HG02763 (cell line): Measurements from ENCODE around the gene FBXO44.
"Not testable (repeated sequence)": the region's sequence is repeated elsewhere in the genome, so short reads cannot be mapped to it uniquely, and the experiment has no call there.

ENCODE experiments used
- ATAC-seq: cut with Tn5 transposase; IDR thresholded peaks from one replicate; pipeline ENCODE4 v1.9.1; 2021; ENCODE audit warnings: mild to moderate bottlenecking, moderate library complexity; ENCODE audit not compliant: unreplicated experiment

The FBXO44 gene

DNA sequence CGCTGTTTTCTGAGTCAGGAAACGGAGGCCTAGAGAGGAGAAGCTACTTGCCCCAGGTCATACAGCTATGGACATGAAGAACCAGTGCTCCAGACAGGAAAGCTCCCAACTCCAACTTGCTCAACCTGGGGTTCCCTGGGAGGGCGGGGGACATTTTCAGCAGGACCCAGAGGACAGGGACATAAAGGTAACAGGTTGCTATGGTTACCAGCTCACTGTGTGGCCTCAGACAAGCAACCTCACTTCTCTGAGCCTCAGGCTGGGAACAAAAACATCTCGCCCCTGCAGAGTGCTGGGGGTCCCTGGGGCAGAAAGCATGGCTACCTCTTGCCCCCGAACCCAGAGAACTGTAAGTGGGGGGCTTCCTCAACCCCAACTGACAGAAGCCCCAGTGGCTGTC is 16.6 kb upstream of the FBXO44 start:
- ATAC-seq, result no peak

DNA sequence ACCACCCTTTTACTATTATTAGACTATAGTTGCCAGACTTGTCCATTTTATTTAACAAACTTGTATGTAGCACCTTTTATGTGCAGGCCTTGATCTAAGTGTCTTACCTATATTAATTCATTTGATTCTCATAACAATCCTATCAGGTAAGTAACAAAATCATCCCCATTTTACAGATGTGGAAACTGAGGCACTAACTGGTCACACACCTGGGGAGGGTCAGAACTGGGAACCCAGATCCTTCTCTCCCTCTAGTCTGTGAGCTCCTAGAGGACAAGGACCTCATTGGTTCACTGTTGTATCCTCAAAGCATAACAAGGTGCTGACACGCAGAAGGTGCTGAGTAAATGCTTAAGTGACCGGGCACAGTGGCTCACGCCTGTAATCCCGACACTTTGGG is 15.3 kb upstream of the FBXO44 start:
- ATAC-seq, result no peak

DNA sequence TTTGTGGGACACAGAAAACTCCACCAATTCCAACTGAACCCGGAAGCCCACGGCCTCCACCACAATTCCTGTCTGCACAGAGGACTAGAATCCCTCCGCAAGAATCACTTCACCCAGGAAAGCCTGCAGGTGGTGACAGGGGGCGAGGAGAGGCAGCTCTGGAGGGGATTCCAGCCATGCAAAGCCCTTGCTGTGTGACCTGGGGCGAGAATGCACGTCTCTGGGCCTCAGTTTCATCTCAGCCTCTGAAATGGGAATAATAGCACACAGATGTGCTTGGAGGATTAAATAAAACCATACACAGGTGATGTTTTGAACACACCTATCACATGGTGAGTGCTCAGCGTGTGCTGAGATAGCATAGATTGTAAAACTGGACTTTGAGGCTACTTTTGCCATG is 14.6 kb upstream of the FBXO44 start:
- ATAC-seq, result no peak

DNA sequence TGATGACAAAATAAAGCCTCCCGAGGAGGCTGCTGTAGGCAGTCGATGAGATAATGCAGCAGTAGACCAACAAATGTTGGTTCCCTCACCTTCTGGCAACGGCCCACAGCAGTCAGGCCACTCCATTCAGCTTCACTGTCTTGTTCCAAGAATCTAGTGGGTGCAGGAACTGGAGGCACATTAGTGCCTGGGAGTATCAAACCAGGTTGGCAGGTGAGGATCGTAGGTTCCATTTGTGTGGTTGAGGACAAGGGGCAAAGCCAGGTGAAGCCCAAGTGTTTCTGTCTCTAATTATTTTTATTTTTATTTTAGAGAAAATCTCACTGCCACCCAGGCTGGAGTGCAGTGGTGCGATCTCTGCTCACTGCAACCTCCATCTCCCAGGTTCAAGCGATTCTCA is 13.7 kb upstream of the FBXO44 start:
- ATAC-seq, result no peak

DNA sequence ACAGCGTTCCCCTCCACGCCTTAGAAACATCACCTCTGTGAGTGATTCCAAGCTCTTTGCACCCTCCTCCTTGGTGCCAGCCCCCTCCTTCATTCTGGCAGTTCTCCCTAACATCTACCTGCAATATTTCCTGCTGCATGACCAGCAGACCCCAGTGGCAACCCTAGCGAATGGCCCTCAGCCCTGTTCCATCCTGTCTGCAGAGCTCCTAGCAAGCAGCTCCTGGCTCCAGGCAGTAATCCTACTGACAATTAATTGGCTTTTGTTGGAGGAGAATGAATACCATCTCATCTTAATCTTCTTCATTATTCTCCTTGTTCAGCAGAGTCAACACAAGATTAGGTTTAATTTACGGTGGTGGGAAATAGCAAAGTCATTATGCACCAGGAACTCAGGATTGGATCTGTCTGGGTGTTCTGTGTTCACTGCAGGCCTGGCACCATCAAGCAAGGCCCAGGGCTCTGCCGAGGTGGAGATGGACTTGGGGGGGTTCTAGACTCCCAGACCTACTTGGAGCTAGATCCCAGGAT is 12.8 kb upstream of the FBXO44 start:
- no peak for ATAC-seq

DNA sequence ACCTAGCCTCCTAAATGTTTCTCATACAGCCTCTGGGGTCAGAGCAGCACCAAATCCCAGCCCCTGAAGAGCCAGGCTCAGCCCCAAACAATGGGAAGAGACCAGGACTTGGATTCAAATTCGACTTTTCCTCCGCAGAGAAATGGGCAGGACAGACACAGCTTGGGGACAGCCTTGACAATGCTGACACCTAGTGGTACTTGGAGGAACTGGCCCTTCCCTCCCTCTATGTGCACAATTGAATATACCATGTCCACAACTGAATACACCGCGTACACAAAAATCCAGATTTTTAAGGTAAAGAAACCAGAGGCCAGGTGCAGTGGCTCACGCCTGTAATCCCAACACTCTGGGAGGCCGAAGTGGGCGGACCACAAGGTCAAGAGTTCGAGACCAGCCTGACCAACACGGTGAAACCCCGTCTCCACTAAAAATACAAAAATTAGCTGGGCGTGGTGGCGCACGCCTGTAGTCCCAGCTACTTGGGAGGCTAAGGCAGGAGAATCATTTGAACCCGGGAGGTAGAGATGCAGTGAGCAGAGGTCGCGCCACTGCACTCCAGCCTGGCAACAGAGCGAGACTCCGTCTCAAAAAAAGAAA is 12.2 kb upstream of the FBXO44 start:
- ATAC-seq, result not testable (repeated sequence)

DNA sequence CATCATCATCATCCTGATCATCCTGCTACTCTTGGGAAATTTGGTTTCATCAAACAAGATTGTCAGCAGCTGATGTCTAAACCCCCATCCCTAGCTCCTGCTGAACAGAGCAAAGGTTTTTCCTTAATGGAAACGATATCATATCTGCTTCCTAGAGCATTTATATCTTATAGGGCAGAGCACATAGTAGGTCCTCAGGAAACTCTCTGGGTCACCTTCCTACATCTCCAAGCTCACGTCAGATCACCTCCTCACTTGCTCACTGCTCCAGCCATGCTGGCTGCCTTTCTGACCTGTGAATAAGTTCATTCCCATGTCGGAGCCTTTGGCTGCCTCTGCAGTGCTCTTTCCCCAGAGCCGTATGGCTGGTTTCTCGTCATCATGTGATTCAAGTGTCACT is 10.9 kb upstream of the FBXO44 start:
- no peak for ATAC-seq

DNA sequence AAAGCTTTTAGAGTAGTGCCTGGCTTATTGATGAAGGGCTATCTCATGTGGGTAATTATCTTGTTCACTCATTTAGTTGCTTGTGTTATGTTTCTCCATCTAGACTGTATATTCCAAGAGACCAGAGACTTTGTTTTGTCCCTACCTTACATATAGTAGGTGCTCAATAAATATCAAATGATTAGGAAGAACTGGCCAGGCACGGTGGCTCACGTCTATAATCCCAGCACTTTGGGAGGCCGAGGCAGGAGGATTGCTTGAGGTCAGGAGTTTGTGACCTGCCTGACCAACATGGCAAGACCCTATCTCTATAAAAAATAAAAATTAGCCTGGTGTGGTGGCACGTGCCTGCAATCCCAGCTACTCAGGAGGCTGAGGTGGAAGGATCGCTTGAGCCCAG is 9.4 kb upstream of the FBXO44 start:
- ATAC-seq, result no peak

DNA sequence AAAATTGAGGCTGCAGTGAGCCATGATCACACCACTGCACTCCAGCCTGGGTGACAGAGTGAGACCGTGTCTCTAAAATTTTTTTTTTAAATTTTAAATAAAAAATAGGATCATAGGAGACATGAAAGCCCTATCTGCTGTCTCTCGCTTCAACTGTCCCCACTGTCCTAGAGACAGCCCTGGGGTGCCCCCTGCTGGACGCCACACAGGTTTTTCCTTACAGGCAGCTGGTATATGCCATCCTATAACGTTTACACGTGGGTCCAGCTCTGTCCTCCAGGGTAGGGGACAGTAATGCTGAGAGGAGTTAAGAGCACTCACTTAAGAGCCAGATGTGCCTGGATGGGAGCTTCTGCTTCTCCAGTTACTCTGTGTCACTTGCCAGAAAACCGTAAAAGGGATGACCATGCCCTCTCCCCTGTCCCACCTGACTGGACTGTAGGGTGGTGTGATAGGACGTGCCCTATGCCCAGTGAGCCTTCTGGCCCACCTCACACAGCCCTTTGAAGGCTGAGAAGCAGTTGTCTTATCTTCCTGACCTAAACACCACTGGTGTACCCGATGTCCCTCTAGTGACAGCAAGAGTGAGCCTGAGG is 8.9 kb upstream of the FBXO44 start:
- no peak for ATAC-seq

DNA sequence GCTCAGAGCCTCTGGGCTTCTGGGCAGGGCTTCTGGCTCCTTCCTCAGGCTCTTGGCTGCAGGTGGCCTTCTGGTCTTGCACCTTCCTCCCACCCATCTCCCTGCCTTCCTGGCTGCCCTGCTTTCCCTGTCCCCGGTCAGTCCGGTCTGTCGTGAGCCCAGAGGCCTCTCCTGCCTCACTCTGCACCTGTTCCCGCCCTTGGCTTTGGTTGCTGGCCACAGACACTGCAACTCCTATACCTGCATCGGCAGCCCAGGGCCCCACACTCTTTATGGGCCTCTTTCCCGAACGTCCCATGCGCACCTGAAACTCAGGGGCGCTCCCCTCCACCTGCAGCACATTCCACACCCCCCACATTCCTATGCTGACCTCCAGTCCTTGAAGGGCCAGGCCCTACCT is 8.4 kb upstream of the FBXO44 start:
- no peak for ATAC-seq

DNA sequence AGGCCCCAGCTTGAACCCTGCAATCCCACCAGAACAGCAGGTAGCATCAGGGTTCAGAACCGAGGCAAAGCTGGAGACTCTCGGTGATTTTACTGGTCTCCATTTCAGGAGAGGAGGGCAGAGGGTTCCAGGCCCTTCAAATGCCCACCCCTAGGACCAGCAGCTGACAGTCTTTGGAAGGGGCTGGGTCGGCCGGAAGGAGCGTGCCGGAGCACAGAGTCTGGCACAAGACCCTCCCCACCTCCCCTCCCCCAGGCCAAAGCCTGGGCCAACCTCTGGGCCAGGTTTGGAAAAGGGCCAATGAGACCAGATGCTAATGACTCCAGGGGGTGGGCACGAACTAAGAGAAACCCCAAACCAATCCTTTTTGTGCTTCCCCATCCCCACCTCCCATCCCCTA is 7.3 kb upstream of the FBXO44 start:
- ATAC-seq, result no peak

DNA sequence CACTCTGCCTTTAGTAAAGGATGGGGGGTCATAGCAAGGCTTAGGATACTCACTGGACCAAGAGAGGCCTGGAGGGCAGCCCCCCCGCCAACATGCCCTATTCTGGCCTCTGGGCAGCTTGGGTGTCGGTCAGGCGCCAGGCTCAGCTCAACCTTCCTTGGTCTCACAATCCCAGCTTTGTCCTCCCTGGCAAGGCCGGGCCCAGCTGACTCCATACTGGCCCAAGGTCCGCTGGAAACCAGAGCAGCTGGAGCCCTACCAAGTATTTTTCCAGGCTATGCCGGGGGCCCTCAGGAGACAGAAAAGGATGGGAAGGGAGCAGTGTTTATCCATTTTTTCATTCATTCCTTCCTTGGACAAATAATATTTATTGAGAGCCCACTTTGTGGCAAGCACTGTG is 6.6 kb upstream of the FBXO44 start:
- no peak for ATAC-seq

DNA sequence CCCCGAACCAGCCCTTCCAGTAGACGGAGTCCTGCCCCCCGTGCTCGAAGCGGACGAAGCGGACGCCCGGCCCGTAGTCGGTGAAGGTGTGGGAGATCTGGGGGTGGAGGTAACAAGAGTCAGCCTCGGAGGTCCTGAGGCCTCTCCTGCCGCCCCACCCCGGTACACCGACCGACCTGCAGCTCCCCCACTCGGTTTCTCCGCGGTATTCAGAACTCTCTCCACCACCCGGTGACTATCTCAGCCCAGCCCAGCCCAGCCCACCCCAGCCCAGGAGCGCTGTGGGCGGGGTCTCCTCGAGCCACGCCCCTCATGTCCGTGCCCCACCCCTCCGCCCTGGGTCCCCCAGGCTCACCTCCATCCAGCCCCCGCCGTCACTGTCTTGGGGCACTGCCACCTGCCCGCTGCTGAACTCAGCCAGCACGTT is 5.9 kb upstream of the FBXO44 start:
- ATAC-seq, result no peak

DNA sequence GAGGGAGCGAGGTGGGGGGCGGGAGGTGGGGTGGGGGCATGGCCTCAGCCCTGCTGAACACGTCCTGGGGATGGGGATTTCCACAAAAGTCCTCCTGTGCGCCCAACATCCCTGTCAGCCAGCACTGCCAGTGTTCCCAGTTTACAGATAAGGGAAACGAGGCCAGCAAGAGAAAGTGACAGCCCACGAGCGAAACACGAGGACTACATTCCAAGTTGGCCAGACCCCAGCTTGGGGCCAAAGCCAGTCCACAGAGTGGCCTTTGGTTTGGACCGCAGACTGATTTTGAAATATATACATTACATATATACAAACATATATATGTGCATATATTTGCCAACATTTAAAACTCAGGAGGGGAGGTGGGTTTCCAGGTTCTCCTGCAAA is 5.4 kb upstream of the FBXO44 start:
- ATAC-seq, result no peak

DNA sequence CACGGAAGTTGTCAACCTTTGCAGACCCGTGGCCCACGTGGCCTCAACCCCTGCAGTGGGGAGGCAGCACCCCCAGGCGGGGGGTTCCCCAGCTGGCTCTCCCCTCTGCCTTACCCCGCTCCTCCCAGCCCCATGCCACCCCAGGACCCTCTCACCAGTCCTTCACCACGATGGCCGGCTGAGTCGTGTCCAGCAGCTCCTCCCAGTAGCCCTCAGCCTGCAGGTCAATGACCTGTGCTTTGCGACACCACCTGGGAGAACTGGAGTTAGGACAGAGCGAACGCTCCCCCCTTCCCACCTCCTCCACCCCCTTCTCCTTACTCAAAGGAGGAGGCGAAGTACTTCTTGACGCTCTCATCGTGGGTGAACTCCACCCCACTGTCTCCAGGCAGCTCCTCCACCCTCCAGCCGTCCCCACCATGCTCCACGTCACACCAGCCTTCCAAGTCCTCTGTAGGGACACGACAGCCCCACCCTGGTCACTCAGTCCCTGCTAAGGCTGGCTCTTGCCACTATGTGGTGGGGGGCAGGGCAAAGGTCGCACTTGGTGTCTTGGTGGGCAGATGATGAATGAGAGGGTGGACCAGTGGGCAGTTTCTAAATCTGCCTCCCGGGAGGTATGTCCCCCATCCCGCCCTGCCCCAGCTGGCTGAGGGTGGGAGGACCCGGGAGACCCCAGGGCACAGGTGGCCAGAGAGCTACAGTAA is 4.9 kb upstream of the FBXO44 start:
- ATAC-seq, result no peak

DNA sequence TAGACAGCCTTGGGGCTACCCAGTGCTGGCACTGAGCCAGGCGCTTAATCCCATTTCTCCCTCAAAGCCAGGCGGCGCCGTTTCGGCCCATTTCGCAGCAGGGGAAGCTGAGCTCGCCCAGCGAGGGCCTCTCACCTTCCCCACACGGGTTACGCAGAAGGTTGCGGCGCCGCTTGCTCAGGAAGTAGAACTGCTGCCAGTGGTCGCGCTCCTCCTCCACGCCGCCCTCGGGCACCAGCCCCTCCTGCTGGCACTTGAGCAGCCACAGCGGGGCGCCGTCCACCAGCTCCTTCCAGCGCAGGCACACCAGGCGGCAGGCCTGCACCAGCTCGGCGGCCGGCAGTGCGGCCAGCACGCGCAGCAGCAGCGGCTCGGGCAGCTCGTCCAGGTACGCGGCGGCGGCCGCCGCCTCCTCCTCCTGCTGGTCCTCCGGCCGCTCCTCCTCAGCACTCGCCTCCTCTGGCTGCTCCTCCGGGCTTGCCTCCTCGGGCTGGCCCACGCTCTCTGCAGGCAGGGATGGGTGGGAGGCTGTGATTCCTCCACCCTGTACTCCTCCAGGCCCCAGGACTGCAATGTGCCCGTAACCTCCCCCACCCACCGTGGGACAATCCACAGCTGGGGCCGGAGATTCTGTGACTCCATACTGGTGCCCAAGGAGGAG is 4.2 kb upstream of the FBXO44 start:
- no peak for ATAC-seq

DNA sequence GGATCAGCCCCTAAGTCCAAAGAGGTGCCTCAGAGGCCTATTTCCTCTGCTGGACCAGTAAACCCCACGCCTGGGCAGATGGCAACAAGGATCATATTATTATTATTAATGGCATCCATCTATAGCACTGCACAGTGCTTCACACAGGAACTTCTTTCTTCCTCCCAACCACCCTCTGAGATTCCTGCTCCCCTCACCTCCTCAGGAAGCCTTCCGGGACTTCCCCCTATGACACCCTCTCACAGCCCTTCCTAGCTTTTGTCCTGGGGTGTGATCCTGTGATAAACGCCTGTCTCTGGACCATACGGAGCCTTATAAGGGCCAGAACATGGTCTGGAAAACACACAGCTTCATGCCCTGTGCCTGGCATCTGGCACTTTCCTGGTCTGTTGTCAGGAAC is 3.7 kb upstream of the FBXO44 start:
- no peak for ATAC-seq

DNA sequence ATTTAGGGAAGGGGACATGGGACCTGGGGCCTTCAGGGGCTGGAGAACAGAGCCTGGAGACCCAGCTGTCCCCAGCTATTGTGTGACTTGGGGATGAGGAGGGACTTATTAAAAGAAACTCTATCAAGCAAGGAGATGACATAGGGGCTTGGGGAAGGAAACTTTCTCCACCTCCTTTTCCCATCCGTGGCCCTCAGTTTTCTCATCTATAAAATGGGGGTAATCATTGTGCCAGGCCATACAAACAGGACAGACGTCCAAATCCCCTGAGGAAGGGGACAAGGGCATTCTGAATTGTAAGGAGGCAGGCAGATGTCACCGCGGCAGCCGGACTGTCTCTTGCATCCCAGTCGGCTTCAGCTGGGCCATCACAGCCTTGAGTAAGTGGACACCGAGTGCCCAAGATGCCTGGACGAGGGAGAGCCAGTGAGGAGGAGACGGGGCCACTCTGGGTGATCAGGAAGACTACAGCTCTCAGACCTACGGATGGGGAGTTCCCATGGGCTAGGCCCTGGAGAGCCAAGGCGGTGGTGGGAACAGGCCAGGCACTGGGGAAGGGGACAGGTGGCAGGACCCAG is 2.4 kb upstream of the FBXO44 start:
- no peak for ATAC-seq

DNA sequence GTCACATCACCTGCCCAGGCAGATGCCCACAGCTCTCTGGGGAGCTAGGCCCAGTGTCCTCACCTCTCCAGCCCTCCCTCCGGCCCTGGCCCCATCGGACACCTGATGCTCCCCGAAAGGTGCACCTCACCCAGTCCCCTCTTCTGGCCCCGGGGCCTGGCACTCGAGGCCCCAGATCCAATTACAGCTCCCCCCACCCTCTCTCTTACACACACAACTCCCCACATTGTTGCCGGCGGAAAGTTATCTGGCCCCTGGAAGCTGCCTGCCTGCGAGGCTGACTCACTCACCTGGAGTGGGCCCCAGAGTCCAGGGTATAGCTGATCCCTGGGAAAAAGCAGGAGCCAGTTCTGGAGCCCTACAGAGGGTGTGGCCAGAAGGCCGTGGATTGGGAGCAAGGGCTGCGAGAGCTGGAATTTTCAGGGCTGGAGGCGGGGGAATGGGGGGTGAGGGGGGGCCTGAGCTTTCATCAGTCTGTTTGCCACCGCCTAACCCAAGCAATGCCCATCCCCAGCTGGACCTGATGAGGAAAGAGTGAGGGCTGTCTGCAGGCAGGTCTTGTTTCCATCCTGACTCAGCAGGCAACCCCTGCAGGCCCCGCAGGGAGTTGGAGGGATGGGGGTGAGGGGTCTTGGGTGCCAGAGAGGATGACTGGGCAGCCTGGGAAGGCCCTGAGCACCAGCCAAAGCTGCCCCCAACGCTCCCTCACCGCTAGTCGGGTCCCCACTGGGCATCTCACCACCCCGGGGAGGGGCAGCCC is 1.4 kb upstream of the FBXO44 start:
- ATAC-seq, result no peak

DNA sequence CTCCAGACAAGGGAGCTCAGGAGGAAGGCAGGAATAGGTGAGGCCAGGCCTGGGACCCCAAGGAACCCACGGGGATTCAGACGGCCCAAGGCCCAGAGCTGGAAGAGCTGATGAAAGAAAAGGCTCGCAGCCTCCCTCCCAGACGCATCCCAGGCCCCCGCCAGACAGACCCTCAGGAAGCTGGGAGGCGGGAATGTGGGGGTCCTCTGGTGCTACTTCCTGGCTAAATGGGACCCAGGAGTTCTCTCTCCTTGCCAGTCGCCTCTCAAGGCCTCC is 878 bp upstream of the FBXO44 start:
- ATAC-seq, result no peak
